ENCODE measurements around the gene RMND5B.

The RMND5B gene

GRCh38 chr5:178103612-178104011, 27.2 kb upstream of the RMND5B start:
- no peaks in the 10 kb centered on the region for H3K9me2 ChIP-seq (replicated peaks; ENCODE audit: insufficient read depth, low read length)
- no peak overlapping the region for H3K9ac ChIP-seq (ENCODE audit: low read length)
- no peak for DNase-seq
- H3K36me3 ChIP-seq (replicated peaks; ENCODE audit: insufficient read depth, low read length), result no peaks in the 10 kb centered on the region
- H3K4me3 ChIP-seq (ENCODE audit: low read length), result no peak overlapping the region
- H3K4me1 ChIP-seq (ENCODE audit: low read length), result peaks cover under 1% of the 10 kb centered on the region; the same call in 1 of the 2 replicates
- H3K27me3 ChIP-seq (replicated peaks; ENCODE audit: insufficient read depth, low read length), result peaks cover 3% of the 10 kb centered on the region
- no peaks in the 10 kb centered on the region for H3F3A ChIP-seq (ENCODE audit: insufficient read depth, low read length)
- H3K9me3 ChIP-seq (replicated peaks; ENCODE audit: insufficient read depth, low read length), result no peaks in the 10 kb centered on the region
- H3K4me2 ChIP-seq (ENCODE audit: low read depth, low read length), result no peak overlapping the region
- H3K79me2 ChIP-seq (ENCODE audit: low read length), result no peaks in the 10 kb centered on the region
- H4K20me1 ChIP-seq (ENCODE audit: insufficient read depth, low read length), result no peaks in the 10 kb centered on the region
- no peak overlapping the region for H2AFZ ChIP-seq (ENCODE audit: low read length)
- TF ChIP-seq EZH2 (optimal IDR thresholded peaks at IDR 0.05; ENCODE audit: low read depth, low read length) (no peak), EZH2phosphoT487 (IDR thresholded peaks at IDR 0.05; ENCODE audit: low read length) (no peak), CTCF (IDR thresholded peaks at IDR 0.05; ENCODE audit: low read length) (no peak)
- no peak overlapping the region for H3K27ac ChIP-seq (ENCODE audit: low read length)

DNA sequence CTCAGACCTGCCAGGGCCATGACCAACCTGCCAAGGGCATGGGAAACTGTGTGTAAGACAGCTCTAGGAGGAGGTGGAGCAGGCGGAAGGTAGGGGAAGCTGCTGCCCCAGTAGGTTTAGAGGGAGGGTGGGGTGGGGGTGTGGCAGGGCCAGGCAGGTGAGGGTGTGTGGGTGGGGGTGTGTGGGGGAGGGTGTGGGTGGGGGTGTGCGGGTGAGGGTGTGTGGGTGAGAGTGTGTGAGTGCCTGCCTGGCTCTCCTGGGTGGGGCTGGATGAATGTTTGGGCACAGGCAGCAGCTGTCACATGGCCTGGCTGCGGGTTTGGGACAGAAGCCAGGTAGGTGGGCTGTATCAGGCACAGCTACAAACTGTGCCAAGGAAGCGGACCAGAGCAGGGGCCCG, 26.3 kb upstream of the RMND5B start:
- Histone ChIP-seq H3K9ac (ENCODE audit: low read length) (no peak overlapping the region), H3K27me3 (replicated peaks; ENCODE audit: insufficient read depth, low read length) (no peaks in the 10 kb centered on the region; the same call in none of the 2 replicates), H3K4me1 (ENCODE audit: low read length) (peaks cover 4% of the 10 kb centered on the region; the same call in 1 of the 2 replicates), H3K9me3 (replicated peaks; ENCODE audit: insufficient read depth, low read length) (no peaks in the 10 kb centered on the region), H3F3A (ENCODE audit: insufficient read depth, low read length) (no peaks in the 10 kb centered on the region), H4K20me1 (ENCODE audit: insufficient read depth, low read length) (no peaks in the 10 kb centered on the region), H3K79me2 (ENCODE audit: low read length) (no peaks in the 10 kb centered on the region), H3K4me2 (ENCODE audit: low read depth, low read length) (no peak overlapping the region), H3K36me3 (replicated peaks; ENCODE audit: insufficient read depth, low read length) (no peaks in the 10 kb centered on the region), H3K9me2 (replicated peaks; ENCODE audit: insufficient read depth, low read length) (no peaks in the 10 kb centered on the region), H3K27ac (ENCODE audit: low read length) (no peak overlapping the region), H2AFZ (ENCODE audit: low read length) (no peak overlapping the region), H3K4me3 (ENCODE audit: low read length) (no peak overlapping the region)
- no peak for TF ChIP-seq CTCF (IDR thresholded peaks at IDR 0.05; ENCODE audit: low read length)
- no peak for TF ChIP-seq EZH2 (optimal IDR thresholded peaks at IDR 0.05; ENCODE audit: low read depth, low read length)
- no peak for TF ChIP-seq EZH2phosphoT487 (IDR thresholded peaks at IDR 0.05; ENCODE audit: low read length)
- DNase-seq, result no peak

DNA sequence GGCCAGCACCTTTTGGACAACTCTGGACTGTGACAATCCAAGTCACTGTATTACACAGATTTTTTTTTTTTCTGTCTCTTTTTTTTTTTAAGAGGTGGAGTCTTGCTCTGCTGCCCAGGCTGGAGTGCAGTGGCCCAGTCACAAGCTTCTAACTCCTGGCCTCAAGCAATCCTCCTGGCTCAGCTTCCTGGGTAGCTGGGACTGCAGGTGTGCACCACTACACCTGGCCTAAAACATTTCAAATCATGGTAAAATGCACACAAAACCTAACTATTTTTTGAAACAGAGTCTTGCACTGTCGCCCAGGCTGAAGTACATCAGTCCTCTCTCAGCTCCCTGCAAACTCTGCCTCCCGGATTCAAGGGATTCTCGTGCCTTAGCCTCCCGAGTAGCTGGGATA, 24.7 kb upstream of the RMND5B start:
- no peak overlapping the region for H3K9ac ChIP-seq (ENCODE audit: low read length)
- H3F3A ChIP-seq (ENCODE audit: insufficient read depth, low read length), result no peaks in the 10 kb centered on the region
- peaks cover 4% of the 10 kb centered on the region for H3K27me3 ChIP-seq (replicated peaks; ENCODE audit: insufficient read depth, low read length)
- TF ChIP-seq EZH2 (optimal IDR thresholded peaks at IDR 0.05; ENCODE audit: low read depth, low read length) (no peak), EZH2phosphoT487 (IDR thresholded peaks at IDR 0.05; ENCODE audit: low read length) (no peak), CTCF (IDR thresholded peaks at IDR 0.05; ENCODE audit: low read length) (no peak)
- DNase-seq, result no peak
- H3K9me3 ChIP-seq (replicated peaks; ENCODE audit: insufficient read depth, low read length), result no peaks in the 10 kb centered on the region
- H3K9me2 ChIP-seq (replicated peaks; ENCODE audit: insufficient read depth, low read length), result no peaks in the 10 kb centered on the region
- no peaks in the 10 kb centered on the region for H3K36me3 ChIP-seq (replicated peaks; ENCODE audit: insufficient read depth, low read length)
- H3K4me2 ChIP-seq (ENCODE audit: low read depth, low read length), result no peak overlapping the region
- H3K27ac ChIP-seq (ENCODE audit: low read length), result no peak overlapping the region
- no peaks in the 10 kb centered on the region for H4K20me1 ChIP-seq (ENCODE audit: insufficient read depth, low read length)
- H3K4me3 ChIP-seq (ENCODE audit: low read length), result no peak overlapping the region
- H3K4me1 ChIP-seq (ENCODE audit: low read length), result peaks cover 4% of the 10 kb centered on the region; the same call in 1 of the 2 replicates
- no peak overlapping the region for H2AFZ ChIP-seq (ENCODE audit: low read length)
- no peaks in the 10 kb centered on the region for H3K79me2 ChIP-seq (ENCODE audit: low read length)
